ENCODE results near the gene NFKBIE.

NFKBIE gene

GRCh38 chr6:44226368-44227147 lies 38.8 kb downstream of the NFKBIE start:
- no peak for DNase-seq (ENCODE audit: low read depth)

- no peak for DNase-seq (ENCODE audit: low read depth)
These were observed 39.6 kb downstream of the NFKBIE start for GRCh38 chr6:44225579-44226325.

GRCh38 chr6:44224965-44225305 lies 40.4 kb downstream of the NFKBIE start:
- DNase-seq (ENCODE audit: low read depth) = no peak

- no peak for DNase-seq (ENCODE audit: low read depth)
These were observed 41.1 kb downstream of the NFKBIE start for GRCh38 chr6:44224029-44224964.

GRCh38 chr6:44223319-44224028 lies 41.9 kb downstream of the NFKBIE start, which contains the start of gene SLC29A1:
TSS of gene SLC29A1 (plus strand) at chr6:44223595. CDS start at chr6:44227314, 3,719 bp downstream.
- DNase-seq (ENCODE audit: low read depth) = no peak

DNA sequence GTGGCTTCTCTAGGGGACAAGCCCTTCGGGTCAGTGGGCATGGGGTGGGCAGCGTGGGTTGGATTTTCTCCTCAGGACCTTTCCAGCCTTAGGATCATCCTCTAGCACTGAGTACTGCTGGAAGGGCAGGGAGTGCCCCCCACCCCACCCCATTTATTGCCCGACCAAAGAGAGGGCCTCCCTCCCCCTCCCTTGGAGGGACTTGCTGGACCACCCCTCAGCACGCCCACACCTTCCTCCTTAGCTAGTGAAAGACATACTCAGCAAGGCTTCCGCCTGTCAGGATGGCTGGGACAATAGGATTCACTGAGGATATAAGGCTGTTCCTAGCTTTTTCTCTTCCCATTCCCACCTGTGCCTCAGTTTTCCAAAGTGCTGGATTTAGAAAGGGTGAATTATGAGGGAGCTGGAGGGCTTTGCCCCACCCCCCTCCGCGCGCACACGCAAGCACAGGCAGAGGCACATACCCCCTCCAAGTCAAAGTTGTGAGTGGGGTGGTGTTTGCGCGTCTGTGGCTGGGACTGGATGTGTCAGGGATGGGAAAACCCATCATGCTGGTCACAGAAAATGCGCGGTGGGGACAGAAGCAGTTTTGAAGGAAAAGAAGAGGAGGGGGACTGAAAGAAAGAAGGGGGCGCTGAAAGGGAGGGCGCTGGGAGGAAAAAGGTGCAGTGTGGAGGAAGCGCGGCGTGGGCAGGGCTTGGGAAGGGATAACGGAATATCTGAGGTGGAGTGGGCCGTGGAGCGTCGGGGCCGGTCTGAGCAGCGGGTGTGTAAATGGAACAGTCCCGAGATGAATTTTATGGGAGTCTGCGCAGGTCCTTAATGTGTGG lies 42.6 kb downstream of the NFKBIE start:
- no peak for DNase-seq (ENCODE audit: low read depth)

DNA sequence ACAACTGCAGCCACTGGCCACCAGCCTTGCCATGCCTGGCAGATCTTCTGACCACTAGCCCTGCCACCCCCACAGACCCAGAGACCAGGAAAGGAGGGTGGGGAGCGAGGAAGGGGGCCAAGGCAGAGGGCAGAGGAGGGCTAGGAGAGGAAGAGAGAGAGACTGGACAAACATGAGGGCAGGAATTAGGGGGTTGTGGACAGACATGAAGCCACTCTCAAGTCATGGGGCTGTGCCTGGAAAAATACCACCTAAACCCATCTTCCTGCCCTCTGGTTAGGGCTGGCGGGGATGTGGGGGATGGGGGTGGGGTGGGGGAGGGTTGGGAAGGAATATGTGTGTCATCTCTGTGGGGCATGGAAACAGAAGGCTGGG lies 43.4 kb downstream of the NFKBIE start:
- DNase-seq (ENCODE audit: low read depth) = no peak

DNA sequence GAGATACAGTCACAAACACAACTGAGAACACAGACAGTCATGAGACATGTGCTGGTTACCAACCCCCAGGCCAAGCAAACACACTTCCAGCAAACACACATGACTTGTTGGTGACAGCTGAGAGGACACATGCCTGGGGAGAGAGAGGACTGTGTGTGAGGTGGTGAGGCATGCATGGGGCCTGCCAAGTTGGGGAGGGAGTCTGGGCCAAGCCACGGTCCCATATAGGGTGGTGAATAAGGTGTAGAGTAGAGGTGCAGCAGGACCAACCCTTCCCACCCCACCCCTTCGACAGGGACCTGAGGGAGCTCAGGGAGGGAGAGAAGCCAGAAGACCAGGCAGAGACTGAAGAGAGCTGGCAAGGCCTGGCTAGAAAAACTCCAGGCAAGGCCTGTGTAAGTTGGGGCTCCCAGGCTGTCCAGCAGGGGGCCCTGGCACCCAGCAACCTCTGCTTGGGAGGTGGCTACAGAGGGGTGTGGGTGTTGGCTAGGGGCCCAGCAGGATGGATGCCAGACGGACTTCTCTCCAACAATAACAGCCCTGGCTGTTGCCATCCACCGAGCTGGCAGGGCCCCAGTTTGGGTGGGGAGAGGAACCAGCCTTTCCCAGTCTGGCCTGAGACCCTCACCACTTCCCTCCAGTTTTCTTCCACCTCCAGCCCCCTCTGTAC lies 43.9 kb downstream of the NFKBIE start:
- DNase-seq (ENCODE audit: low read depth) = no peak

- no peak for DNase-seq (ENCODE audit: low read depth)
These were observed 44.4 kb downstream of the NFKBIE start for GRCh38 chr6:44220913-44221290.

- no peak for DNase-seq (ENCODE audit: low read depth)
These were observed 45.3 kb downstream of the NFKBIE start for GRCh38 chr6:44219815-44220784.

- DNase-seq (ENCODE audit: low read depth) = no peak
These were observed 46.1 kb downstream of the NFKBIE start for GRCh38 chr6:44219053-44219814.

DNA sequence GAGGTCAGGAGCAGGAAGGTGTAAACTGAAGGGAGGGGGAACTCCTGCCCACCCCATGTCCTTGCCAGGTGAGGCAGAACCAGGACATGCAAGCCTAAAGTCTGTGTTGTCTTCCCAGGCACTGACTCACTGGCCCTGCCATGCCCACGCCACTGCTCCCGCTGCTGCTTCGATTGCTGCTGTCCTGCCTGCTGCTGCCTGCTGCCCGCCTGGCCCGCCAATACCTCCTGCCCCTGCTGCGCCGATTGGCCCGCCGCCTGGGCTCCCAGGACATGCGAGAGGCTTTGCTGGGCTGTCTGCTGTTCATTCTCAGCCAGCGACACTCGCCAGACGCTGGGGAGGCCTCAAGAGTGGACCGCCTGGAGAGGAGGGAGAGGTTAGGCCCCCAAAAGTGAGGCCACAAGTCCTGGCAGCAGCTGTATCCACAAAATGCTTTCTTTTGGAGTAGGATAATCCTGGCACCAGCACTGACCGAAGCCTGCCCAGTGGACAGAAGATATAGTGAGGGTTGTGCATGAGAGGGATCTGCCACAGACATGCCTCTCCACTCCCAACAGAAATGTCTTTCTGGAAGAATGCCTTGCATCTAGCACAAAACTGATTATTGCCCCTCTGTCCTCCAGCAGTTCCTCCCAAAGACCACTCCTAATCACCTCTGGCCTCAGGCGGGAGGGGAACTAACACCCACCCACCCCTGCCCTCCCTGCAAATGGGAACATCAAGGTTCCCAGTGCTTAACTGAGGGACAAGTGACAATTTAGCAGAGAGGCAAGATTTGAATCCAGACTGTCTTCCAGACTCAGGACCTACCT lies 47.8 kb downstream of the NFKBIE start:
- DNase-seq (ENCODE audit: low read depth) = no peak

GRCh38 chr6:44216677-44217331 lies 48.5 kb downstream of the NFKBIE start, which contains the start of gene MYMX:
TSS of gene MYMX (plus strand) at chr6:44216926. CDS start at chr6:44217472, 546 bp downstream.
- no peak for DNase-seq (ENCODE audit: low read depth)

- DNase-seq (ENCODE audit: low read depth) = no peak
These were observed 51.0 kb downstream of the NFKBIE start for GRCh38 chr6:44214307-44214706.

DNA sequence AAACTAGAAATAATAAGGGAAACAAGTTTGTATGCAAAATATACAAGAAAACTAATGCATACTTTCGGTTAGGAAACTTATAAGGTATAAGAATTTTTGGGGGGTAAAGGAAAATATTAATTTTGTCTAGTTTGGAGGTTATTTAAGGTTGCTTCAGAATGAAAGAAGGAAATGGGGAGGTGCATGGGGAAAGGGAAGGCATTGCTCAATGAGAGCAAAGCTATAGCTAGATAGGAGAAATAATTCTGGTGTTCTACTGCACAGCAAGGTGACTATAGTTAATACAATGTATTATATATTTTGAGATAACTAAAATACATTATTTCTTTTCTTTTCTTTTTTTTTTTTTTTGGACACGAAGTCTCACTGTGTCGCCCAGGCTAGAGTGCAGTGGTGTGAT lies 54.1 kb downstream of the NFKBIE start:
- no peak for DNase-seq (ENCODE audit: low read depth)
